T-helper 22 cell (primary cell): ENCODE measurements around the gene PRKD3.

ENCODE experiments used
- DNase-seq: peaks from one replicate; pipeline ENCODE4 v3.0.0-alpha.2; 2020; ENCODE audit warnings: low read depth

Gene PRKD3

DNA sequence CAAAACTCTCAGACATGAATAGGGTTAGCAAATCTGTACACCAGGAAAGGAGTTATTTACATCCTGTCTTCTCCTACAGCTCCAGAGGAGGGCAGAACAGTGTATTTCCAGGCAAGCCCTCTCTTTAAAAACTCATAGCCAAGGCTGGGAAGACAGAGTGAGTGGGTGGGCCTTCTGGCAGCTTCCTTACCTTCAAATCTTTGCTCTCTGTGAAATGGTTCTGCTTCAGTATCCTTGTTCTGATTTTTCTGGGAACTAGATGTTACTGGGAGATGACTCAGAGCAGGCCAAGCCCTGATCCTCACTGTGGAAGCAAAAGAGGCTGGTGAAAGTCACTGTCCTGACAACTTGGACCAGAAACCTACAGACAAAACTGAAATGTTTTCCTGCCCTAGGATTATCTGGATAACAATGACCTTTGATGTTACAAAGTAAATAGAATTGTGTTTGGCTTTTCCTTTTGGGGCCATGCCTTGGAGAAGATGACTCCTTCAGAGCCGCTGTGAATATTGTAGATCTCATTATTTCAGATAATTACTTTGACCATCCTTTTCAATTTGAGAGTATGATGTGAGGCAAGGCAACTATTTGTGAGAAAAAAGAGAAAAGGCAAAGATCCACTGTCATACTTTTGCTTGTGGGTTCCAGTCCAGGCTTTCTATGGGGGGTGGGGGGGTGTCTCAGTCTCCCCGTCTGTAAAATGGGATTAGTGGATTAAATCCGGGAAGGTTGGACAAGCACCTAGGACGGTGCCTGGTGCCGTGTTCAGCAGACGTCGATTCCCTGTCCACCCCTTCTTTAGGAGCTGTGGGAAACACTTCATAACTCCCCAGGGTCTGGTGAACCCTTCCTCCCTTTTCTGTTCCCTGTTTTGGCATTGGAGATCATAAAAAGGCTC, 19.2 kb upstream of the PRKD3 start:
- no peak for DNase-seq

DNA sequence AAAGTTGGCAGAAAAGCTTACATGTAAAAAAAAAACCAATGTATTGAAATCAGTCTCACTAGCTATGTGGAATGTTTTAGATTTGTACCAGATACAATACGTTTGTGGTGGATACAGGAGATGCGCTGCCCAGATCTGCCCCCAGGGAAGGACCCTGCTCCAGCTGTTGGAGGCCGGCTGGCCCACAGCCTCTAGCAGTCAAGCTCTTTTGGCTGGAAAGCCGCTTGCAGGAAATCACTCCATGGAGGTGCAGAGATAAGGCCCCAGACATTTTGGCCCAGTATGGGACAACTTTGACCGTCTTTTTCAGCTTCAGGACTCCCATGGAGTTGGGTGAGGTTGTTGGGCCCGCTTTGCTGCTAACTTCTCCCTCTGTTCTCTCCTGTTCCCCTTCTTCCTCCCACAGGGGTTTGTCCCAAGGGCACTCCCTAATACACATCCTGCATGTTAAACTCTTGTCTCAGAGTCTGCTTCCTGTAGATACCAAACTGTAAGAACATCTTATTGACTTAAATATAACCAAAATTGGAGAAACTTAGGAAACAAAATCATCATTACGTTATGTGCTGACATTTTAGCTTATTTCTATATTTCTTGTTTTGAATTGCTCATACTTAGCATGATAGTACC, 18.1 kb upstream of the PRKD3 start:
- DNase-seq = no peak

DNA sequence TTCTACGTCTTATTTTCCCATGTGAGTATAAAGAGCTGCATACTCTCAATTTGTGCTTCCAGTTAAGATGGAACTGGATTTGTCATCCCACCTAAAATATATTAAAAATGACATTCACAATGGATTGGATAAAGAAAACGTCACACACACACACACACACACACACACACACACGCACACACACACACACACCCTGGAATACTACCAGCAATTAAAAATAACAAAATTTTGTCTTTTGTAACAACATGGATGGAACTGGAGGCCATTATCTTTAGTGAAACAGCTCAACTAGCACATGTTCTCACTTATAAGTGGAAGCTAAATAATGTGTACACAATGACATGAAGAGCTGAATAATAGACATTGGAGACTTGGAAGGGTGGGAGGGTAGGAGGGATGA, 16.0 kb upstream of the PRKD3 start:
- no peak for DNase-seq

DNA sequence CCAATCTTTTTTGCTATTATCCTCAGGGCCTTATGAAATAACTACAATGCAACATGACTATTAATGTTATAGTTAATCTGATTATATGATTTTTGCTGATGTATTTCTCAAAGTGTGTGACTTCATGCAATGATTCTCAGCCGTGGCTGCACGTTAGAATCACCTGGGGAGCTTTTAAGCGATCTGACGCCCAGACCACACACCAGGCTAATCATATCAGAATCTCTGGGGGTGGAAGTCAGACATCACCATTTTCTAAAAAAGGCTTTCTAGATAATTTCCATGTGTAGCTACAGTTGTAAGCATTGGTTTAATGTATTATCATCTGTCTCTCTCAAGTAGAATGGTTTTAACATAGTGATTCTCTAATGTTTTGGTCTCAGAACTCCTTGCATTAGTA, 14.3 kb upstream of the PRKD3 start:
- no peak for DNase-seq

DNA sequence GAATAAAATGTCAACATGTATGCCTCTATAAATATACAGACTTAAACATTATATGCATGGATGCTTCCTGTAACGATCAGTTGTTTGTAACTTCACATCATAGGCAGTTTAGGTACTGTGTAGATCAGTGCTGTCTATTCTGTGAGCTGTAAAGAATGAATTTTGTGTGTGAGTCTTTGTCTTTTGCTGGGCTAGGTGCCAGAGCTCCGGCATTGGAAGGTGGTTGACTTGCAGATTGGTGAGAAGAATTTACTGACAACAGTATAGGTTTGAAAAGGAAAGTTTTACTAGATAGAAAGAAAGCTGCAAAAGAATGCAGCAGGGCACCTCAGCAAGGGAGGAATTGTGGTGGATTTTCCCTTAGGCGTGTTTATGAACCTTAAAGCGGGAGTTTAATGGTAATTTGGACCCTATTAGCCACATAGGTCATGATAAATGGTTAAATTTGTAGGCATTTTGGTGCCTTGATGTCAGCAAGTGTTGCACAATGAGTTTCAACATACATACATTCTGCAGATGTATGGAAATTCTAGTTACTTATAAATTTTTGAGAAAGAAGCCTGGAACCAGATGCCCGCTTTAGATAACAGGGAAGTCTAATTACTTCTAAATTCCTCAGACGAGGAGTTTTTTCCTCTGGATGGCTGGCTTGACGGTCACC, 13.1 kb upstream of the PRKD3 start:
- no peak for DNase-seq

DNA sequence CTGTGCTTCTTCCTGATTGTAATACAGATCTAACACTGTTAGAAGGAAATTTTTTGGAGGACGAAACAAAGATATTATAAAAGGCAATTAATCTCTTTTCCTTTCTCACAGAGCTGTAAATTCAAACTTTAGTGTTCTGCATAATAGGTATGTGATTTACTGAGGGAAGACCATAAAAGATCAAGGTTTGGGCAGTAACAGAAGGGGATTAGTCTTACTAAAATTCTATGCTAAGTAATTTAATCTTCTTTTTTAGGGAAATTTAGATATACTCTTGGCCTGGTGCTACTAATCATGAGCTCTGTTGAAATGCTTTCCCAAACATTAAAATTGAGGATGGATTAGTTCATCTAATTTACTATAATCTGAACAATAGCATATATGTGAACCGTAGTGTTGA, 11.0 kb upstream of the PRKD3 start:
- no peak for DNase-seq

DNA sequence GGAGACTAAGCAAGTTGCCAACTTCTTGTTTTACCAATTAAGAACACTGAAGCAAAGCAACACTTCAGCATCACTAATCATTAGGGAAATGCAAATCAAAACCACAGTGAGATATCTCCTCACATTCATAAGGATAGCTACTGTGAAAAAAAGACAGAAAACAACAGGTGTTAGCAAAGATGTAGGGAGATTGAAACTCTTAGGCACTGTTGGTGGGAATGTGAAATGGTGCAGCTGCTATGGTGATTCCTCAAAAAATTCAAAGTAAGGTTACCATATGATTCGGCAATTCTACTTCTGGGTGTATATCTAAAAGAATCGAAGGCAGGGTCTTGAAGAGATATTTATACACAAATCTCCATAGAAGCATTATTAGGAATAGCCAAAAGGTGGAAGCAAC, 8.6 kb upstream of the PRKD3 start:
- no peak for DNase-seq

DNA sequence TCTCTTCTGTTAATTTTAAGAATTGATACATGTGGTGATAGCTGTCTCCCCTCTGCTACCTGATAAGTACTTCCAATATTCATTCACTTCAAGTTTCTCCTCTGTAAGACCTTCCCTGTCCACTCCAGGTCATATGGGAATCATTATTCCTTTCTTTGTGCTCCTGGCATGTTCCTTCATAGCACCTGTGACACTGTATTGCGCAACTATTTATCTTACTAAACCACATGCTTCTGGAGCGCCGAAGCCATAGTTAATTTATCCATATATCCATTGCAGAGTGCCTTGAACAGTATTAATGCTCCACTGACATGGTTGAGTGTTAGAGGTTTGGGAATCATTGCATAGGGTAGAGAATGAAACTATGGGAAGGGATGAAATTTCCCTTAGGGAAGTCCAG, 7.9 kb upstream of the PRKD3 start:
- no peak for DNase-seq

DNA sequence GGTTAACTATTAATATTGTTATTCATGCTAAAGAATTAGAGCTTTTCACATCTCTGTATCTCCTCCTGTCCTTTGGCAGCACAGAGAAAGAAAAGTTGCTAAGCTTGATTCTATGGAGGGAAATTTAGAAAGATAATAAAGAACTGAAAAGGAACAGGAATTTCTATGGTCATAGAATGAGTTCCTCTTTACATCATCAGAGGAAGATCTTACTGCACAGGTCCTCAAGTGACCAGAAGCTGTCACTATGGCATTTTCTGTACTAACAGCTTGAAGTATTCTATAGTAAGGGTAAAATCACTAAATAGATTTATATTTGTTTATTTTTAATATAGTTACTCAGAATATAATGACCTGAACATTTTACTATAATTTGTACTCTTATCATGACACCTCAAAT, 6.0 kb upstream of the PRKD3 start:
- no peak for DNase-seq

DNA sequence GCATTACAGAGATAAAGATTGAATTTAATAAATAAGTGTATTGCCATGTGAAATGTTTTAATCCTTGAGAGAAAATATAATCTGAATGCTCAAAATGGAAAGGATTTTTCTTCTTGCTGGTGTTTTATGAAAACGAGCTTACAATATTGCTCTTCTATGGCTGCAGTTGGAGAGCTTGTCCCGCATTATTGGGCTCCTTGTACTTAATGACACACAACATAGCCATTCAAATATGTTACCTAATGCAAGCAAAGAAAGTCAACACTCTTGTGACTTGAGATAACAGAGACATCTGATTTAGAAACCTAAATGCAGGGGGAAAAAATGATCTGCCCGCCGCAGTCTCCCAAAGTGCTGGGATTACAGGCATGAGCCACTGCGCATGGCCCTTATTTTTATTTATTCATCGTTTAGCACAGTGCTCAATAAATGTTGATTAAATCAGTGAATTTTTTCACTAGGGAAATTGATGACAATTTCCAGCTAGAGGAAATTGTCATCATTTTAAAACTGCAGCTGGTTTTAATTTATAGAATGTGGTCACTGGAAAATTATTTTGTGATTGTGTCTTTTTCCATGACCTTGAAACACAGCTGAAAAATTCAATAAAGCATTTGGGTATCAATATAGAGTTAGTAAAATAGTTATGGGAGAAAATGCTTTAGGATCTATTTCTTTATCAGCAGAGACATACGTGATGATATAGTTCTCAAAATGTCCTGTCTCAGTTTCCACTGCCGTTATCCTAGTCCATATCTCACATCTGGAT, 2.4 kb upstream of the PRKD3 start:
- no peak for DNase-seq

DNA sequence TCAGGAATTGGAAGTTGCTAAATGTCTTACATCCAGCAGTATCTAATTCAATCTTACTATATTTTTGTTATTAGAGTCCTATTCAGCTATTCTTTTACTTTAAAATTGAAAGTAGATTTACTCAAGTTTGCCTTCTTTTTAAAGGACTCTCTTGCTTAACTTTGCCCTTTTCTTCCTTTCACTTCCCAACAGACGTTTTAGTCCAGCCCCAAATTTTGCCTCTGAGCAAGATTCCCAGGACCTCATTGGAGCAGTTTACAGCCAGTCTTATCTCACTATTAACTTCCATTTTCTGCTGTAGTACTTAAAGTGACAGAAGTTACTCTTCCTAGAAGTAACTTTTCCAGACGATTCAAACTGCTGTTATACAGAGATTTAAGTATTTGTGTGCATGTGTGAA, 1.7 kb upstream of the PRKD3 start:
- no peak for DNase-seq

DNA sequence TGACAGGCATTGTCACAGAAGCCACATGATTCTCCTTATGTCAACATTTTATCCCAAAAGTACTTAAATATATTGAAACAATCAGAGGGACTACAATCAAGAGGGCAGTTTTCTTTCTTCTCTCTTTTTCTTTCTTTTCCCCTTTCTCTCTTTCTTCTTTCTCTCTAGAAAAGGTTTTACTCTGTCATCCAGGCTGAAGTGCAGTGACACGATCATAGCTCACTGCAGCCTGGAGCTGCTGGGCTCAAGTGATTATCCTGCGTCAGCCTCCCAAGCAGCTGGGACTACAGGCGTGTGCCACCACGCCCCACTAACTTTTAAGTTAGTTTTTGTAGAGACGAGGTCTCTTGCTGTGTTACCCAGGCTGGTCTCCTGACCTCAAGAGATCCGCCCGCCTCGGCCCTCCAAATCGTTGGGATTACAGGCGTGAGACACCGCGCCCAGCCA, 1.0 kb upstream of the PRKD3 start:
- no peak for DNase-seq

DNA sequence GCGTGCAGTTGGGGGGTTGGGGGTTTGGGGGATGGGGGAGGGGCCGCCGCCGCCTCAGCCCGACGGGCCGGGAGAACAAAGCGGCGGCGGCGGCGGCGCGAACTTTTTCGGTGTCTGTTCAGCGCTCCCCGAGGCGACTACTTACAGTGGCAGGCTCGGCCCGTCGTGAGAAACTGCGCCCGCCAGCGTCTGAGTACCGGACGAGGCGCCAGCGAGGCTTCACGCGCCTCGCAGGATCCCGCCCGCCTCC, 172 bp downstream of the PRKD3 start:
- peak; percentile 57 for DNase-seq

DNA sequence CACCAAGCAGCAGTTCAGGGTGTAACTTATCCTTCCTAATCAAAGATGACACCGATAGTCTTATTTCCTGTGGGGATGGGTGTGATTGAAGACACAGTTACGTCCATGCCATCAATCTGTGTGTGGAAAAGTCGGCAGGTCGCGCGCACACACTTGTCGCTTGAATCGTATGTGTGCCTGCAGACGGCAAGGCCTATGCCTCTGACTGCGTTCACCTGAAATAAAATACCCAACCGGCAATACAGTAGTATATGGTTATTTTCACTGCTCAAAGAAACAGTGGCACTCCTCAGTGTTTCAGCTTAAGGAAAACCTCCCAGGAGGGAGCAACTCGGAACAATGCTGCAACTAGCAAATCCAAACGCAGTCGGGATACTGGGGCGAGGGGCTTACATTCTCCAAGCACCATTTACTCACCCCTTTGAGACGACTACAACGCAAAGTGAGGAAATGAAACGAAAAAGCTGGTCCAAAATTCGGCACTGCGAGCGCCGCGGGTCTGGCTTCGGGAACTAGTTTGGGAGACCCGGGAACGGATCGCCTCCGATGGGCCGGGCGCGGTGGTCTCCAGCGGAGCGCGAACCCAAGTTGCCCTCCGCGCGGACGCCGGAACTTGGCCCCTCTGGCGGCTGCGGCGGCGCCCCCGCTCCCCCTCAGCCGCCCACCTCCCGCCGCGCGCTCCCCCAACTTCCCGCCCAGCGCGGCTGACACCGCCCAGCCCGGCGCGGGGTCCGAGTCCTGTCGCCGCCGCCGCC, 675 bp downstream of the PRKD3 start:
- peak; percentile 18 for DNase-seq

DNA sequence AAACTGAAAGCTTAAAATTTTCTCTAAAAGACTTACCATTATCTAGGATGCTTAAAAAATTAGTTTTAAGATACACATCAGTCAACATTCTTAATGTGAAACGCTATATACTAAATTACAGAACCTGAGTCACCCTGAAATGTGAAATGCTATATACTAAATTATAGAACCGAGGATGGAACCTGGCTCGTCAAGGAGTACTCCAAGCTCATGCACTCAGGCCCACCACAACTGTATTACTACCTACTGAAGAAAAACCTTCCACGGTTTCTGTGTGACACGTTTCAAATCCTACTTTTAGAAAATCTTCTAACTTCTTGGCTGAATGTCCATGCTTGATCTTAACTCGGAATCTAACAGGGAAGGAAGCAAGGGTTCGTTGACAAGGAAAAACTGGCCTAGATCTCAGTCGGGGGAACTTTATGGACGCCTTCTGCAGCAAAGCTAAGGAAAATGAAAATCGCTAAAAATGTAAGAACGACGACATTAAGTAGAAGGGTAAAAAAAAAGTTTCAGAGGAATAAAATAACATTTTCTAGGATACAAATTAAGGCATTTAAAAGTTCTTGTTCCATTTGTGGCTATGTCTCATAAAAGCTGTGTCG, 1.4 kb downstream of the PRKD3 start:
- DNase-seq = no peak

DNA sequence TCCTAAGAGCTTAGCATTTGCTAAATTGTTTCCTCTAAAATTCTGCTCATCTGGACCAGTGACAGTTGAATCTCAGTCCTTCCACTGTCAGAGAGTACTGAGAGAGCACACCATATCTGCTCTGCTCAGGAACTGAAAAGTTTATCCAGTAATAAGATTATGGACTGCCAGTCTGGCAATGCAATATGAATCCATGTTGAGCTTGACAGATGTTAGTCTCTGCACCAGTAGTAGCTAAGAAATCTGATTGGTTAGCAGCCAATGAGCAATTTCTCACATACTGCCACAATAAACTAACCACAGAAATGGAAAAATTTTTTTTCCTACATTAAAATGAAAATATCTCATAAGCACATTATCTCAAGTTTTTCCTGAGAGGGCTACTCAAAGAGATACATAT, 2.3 kb downstream of the PRKD3 start:
- DNase-seq = no peak

DNA sequence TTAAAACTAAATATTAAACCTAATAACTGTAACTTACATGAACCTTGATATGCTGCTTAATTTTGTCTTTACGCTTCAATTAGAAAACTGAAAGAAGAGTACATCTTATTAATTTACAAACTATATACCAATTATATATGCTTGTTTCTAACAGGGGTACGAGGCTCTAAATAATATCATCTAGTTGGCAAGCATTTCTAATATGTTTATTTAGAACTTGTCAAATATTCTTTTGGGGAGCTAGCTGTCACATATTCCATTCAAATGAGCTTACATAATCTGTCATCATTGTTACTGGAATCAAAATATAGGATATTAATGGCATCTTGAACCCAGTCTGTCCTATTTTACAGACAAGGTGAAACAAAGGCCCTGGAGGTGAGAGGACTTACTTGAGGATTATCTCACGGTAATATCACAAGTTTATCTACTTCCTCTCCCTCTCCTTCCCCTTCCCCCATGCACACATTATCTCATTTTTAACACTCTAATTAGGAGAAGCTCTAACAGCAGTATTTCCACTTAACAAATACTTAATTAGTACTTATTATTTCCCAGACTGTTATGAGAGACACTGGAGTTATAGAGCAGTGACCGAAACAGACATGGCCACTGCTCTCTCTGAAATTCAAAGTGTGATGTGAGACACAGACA, 3.5 kb downstream of the PRKD3 start:
- no peak for DNase-seq

DNA sequence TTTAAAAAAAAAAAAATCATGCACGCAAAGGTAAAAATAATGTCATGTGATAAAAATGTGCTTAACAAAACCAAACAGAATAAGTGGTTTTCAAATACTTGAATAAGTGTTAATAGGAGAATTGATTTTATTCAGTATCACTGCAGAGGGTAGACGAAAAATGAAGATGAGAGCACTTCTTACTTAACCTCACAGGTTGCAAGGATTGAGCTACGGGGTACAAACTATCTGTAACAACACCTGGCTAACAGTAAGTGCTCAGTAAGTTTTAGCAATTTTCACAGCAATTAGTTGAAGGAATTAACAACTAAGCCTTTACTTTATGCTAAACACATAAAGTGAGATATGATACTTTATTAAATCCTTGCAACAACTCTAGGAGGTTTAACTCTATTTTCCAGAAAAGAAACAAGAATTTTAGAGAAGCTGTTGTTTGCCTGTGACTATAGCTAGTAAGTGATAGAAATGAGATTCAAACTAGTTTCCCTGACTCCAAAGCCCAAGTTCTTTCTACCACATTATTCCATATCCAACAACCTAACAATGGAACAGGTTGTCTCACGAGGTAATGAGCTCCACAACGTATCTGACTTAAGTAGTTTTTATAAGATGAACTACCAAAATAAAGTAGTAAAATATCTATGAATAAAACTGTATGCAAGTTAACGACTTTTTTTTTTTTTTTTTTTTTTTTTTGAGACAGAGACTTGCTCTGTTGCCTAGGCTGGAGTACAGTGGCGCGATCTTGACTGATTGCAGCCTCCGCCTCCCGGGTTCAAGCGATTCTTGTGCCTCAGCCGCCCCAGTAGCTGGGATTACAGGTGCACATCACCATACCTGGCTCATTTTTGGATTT, 4.7 kb downstream of the PRKD3 start:
- DNase-seq = no peak

DNA sequence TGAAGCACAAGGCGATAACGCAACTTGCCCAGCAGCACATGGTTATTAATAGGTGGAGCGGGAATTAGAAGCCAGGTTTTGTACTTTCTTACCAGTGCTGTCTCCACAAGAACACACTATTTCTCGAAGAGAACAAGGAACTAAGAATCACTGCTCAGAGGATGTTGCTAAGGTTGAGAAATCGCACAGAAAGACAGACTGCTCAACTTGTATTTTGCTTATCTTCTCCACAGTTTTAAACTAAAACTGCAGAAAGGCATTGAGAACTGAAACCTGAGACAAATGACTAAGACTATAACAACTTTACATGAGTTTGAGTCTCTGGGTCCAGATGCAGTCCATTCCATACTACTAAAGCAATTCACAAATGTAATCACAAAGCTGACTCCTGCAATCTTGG, 6.2 kb downstream of the PRKD3 start:
- no peak for DNase-seq

DNA sequence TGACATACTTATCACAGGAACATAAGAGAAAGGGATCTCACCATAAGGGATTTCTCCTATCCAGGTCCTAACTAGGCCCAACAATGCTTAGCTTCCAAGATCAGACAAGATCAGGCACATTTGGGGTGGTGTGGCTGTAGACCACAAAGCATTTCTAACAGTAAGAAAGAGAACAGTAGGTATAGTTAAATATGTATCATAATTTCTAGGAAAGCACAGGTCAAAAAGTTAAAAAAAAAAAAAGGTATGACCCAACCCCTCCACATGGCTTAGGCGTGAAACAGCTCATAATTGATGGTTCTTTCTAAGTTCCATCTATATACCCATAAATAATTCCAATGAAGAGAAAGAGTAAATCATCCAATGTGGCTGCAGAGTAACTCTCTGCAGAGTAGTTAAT, 6.9 kb downstream of the PRKD3 start:
- no peak for DNase-seq
